Upper lobe of right lung (tissue), 1 donor: Measurements from ENCODE around the gene HS6ST3. TPM values are rescaled to one million over a fixed set of nuclear protein-coding genes. Genes with fewer than 3 reads are reported as not detected.

Source experiments
- microRNA-seq: library from miRNA; unstranded; fragments of <30 nt; microRNA quantifications from one replicate; pipeline ENCODE4 v1.2.0, GENCODE V29; 2020; ENCODE audit warnings: borderline microRNAs expressed
- total RNA-seq: library from RNA; stranded (reverse); fragmentation: NEBNext Ultra II Directional; extraction: Animal tissue kit (Norgen Biotek cat#: 25700); gene quantifications from one replicate; pipeline ENCODE4 v1.2.1, GENCODE V29; 2021
- donor health status: DM: no; HTN: yes; CAD: no; lungs with severe emphysema.

HS6ST3 gene
- total RNA-seq, 1 donor from 2014 or later = not detected

Small RNA genes lying within 50 kb of the gene (microRNA-seq; reads per million reads assigned to microRNA genes)
- gene MIR4501 = not detected

Other genes starting within 250 kb of the HS6ST3 start
- 21.7 TPM for gene UGGT2, start 36.7 kb upstream of the HS6ST3 start, total RNA-seq